ENCODE results near the gene TPM1. TPM values are rescaled to one million over a fixed set of nuclear protein-coding genes. Genes with fewer than 3 reads are reported as not detected.

TPM1 gene
- total RNA-seq, 2 experiments from 2014 or later = 10.8 to 11.4 TPM

Other genes with a start within 250 kb of the TPM1 start
- gene LACTB, start 79.1 kb downstream of the TPM1 start, total RNA-seq = 10 to 100 TPM; 23.7 to 24.5 TPM
- 100 to 1,000 TPM; 139 to 140 TPM for gene RPS27L, start 114.7 kb downstream of the TPM1 start, total RNA-seq
- gene RAB8B, start 146.9 kb downstream of the TPM1 start, total RNA-seq = 100 to 1,000 TPM; 109 to 119 TPM
- 1 to 10 TPM; 6.6 to 7.0 TPM for gene APH1B, start 234.9 kb downstream of the TPM1 start, total RNA-seq

Measured in activated CD4-positive, alpha-beta memory T cell treated with anti-CD3 and anti-CD28 coated beads for 36 hours (primary cell).